Measurements from ENCODE around the gene CDK2.

CDK2 gene

DNA sequence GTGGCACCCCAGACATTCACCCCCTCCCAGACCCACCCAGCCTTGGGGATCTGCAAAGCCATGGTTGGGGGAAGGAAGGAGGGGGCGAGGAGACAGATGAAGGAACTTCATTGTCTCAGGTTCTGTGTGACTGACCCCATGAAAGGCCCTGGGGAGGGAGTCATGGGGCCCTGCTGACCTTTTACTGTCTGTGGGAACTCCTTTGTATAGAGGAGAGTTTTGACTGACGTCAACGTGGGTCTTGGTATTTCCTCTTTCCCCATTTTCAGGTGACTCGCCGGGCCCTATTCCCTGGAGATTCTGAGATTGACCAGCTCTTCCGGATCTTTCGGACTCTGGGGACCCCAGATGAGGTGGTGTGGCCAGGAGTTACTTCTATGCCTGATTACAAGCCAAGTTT lies 4.1 kb downstream of the CDK2 start:
- no peaks in the 10 kb centered on the region for H3K27me3 ChIP-seq (ENCODE audit: insufficient read depth, low read length, poor library complexity)
- WGBS (ENCODE audit: extremely low coverage, insufficient coverage, low lambda C conversion rate): no CpG with 5 or more reads among the region's 7 CpGs

DNA sequence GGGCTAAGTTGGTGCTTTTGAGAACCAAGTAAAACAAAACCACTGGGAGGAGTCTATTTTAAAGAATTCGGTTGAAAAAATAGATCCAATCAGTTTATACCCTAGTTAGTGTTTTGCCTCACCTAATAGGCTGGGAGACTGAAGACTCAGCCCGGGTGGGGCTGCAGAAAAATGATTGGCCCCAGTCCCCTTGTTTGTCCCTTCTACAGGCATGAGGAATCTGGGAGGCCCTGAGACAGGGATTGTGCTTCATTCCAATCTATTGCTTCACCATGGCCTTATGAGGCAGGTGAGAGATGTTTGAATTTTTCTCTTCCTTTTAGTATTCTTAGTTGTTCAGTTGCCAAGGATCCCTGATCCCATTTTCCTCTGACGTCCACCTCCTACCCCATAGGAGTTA lies 5.4 kb downstream of the CDK2 start:
- no peak overlapping the region for H3K23ac ChIP-seq (ENCODE audit: low read length)
- no peak overlapping the region for H2BK15ac ChIP-seq (replicated peaks; ENCODE audit: low read depth)
- no peak overlapping the region for H4K8ac ChIP-seq (ENCODE audit: low read depth, low read length)
- H3K4me2 ChIP-seq (ENCODE audit: low read length): no peak overlapping the region
- no peak overlapping the region for H2BK5ac ChIP-seq (ENCODE audit: low read length)
- no peak overlapping the region for H3K18ac ChIP-seq (ENCODE audit: low read length)
- no peak overlapping the region for H2AK5ac ChIP-seq (ENCODE audit: low read length)
- H2BK120ac ChIP-seq (ENCODE audit: low read depth, low read length): no peak overlapping the region
- no peak overlapping the region for H3K4ac ChIP-seq (ENCODE audit: low read depth, low read length)
- peak overlapping the region; percentile 9 for H3K9ac ChIP-seq (ENCODE audit: low read length)
- peak; percentile 90 for DNase-seq
- no peak overlapping the region for H3K27ac ChIP-seq (ENCODE audit: low read depth, low read length)
- H3K79me1 ChIP-seq (ENCODE audit: low read length): peaks cover 12% of the 10 kb centered on the region
- no peak overlapping the region for H3K56ac ChIP-seq (ENCODE audit: low read length)
- H3K36me3 ChIP-seq (ENCODE audit: control insufficient read depth, insufficient read depth, low read length): peaks cover 6% of the 10 kb centered on the region
- peaks cover 12% of the 10 kb centered on the region for H3K4me1 ChIP-seq (ENCODE audit: control insufficient read depth, low read depth, low read length)
- no peak overlapping the region for H3K4me3 ChIP-seq (ENCODE audit: low read length)
- H4K5ac ChIP-seq (ENCODE audit: low read length): no peak overlapping the region
- no CpG with 5 or more reads among the region's 3 CpGs for WGBS (ENCODE audit: extremely low coverage, insufficient coverage, low lambda C conversion rate)
- H3K27me3 ChIP-seq (ENCODE audit: insufficient read depth, low read length, poor library complexity): no peaks in the 10 kb centered on the region
- H3K79me2 ChIP-seq (ENCODE audit: control insufficient read depth, insufficient read depth, low read length): peaks cover 34% of the 10 kb centered on the region

More for the DNA sequence above, 4.1 kb downstream of the CDK2 start:
- no peak overlapping the region for H2BK5ac ChIP-seq (ENCODE audit: low read length)
- H3K36me3 ChIP-seq (ENCODE audit: control insufficient read depth, insufficient read depth, low read length): peaks cover 5% of the 10 kb centered on the region
- peaks cover 8% of the 10 kb centered on the region for H3K79me1 ChIP-seq (ENCODE audit: low read length)
- no peak overlapping the region for H3K27ac ChIP-seq (ENCODE audit: low read depth, low read length)
- H3K9ac ChIP-seq (ENCODE audit: low read length): no peak overlapping the region
- H3K4me2 ChIP-seq (ENCODE audit: low read length): no peak overlapping the region
- H3K4me3 ChIP-seq (ENCODE audit: low read length): no peak overlapping the region
- H4K8ac ChIP-seq (ENCODE audit: low read depth, low read length): no peak overlapping the region
- H3K79me2 ChIP-seq (ENCODE audit: control insufficient read depth, insufficient read depth, low read length): peaks cover 28% of the 10 kb centered on the region
- peaks cover 13% of the 10 kb centered on the region for H3K4me1 ChIP-seq (ENCODE audit: control insufficient read depth, low read depth, low read length)
- H3K18ac ChIP-seq (ENCODE audit: low read length): no peak overlapping the region
- no peak overlapping the region for H3K23ac ChIP-seq (ENCODE audit: low read length)
- no peak overlapping the region for H4K5ac ChIP-seq (ENCODE audit: low read length)
- H3K4ac ChIP-seq (ENCODE audit: low read depth, low read length): no peak overlapping the region
- H2AK5ac ChIP-seq (ENCODE audit: low read length): no peak overlapping the region
- no peak overlapping the region for H3K56ac ChIP-seq (ENCODE audit: low read length)
- H2BK120ac ChIP-seq (ENCODE audit: low read depth, low read length): no peak overlapping the region
- no peak overlapping the region for H2BK15ac ChIP-seq (replicated peaks; ENCODE audit: low read depth)
- DNase-seq: no peak

DNA sequence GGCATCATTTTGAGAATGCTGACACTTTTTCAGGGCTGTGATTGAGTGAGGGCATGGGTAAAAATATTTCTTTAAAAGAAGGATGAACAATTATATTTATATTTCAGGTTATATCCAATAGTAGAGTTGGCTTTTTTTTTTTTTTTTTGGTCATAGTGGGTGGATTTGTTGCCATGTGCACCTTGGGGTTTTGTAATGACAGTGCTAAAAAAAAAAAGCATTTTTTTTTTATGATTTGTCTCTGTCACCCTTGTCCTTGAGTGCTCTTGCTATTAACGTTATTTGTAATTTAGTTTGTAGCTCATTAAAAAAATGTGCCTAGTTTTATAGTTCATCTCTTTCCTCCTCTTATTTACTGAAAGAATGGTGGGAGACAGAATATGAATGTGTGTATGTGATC lies 5.8 kb downstream of the CDK2 start:
- peak overlapping the region; percentile 75 for H3K9ac ChIP-seq (ENCODE audit: low read length)
- no peak for DNase-seq
- no peak overlapping the region for H3K4me3 ChIP-seq (ENCODE audit: low read length)
- H3K27ac ChIP-seq (ENCODE audit: low read depth, low read length): no peak overlapping the region
- H3K36me3 ChIP-seq (ENCODE audit: control insufficient read depth, insufficient read depth, low read length): peaks cover 6% of the 10 kb centered on the region
- H2AK5ac ChIP-seq (ENCODE audit: low read length): no peak overlapping the region
- no peak overlapping the region for H3K23ac ChIP-seq (ENCODE audit: low read length)
- H2BK15ac ChIP-seq (replicated peaks; ENCODE audit: low read depth): no peak overlapping the region
- peaks cover 12% of the 10 kb centered on the region for H3K79me1 ChIP-seq (ENCODE audit: low read length)
- no peak overlapping the region for H3K18ac ChIP-seq (ENCODE audit: low read length)
- peak overlapping the region; percentile 92 for H3K56ac ChIP-seq (ENCODE audit: low read length)
- H4K5ac ChIP-seq (ENCODE audit: low read length): no peak overlapping the region
- H3K4me1 ChIP-seq (ENCODE audit: control insufficient read depth, low read depth, low read length): peaks cover 12% of the 10 kb centered on the region
- no peak overlapping the region for H3K4me2 ChIP-seq (ENCODE audit: low read length)
- no peak overlapping the region for H2BK120ac ChIP-seq (ENCODE audit: low read depth, low read length)
- peaks cover 31% of the 10 kb centered on the region for H3K79me2 ChIP-seq (ENCODE audit: control insufficient read depth, insufficient read depth, low read length)
- WGBS (ENCODE audit: extremely low coverage, insufficient coverage, low lambda C conversion rate): no CpG with 5 or more reads among the region's 1 CpG
- H2BK5ac ChIP-seq (ENCODE audit: low read length): no peak overlapping the region
- H3K4ac ChIP-seq (ENCODE audit: low read depth, low read length): no peak overlapping the region
- no peaks in the 10 kb centered on the region for H3K27me3 ChIP-seq (ENCODE audit: insufficient read depth, low read length, poor library complexity)
- H4K8ac ChIP-seq (ENCODE audit: low read depth, low read length): no peak overlapping the region

DNA sequence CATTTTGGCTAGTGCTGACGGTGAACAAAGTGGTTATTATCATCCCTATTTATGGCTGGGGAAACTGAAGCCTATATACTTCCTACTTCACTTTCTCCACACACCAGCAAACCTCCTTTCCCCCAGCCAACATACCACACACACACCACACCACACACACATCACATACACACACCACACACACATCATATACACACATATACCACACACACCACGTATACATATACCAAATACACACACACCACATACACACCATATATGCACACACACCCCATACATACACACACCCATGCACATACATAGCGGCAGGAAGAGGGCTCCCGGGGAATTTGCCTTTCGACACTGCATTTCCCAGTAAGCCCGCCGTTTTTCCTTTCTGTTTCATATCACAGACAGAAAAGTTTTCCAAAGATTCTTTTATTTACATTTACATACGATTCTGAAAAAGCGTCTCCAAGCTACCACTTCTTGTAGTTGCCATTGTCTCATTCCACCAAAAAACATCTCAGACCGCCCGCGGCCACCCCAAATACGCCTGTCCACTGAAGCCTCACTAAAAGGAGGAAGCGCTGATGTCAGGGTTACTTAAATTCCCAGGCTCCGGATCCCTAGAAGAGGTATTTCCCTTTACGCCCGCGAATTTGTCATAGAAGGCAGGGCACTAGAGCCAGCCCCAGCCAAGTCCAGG lies 6.4 kb downstream of the CDK2 start:
- no peak overlapping the region for H3K18ac ChIP-seq (ENCODE audit: low read length)
- H3K27me3 ChIP-seq (ENCODE audit: insufficient read depth, low read length, poor library complexity): no peaks in the 10 kb centered on the region
- peaks cover 30% of the 10 kb centered on the region for H3K79me2 ChIP-seq (ENCODE audit: control insufficient read depth, insufficient read depth, low read length)

DNA sequence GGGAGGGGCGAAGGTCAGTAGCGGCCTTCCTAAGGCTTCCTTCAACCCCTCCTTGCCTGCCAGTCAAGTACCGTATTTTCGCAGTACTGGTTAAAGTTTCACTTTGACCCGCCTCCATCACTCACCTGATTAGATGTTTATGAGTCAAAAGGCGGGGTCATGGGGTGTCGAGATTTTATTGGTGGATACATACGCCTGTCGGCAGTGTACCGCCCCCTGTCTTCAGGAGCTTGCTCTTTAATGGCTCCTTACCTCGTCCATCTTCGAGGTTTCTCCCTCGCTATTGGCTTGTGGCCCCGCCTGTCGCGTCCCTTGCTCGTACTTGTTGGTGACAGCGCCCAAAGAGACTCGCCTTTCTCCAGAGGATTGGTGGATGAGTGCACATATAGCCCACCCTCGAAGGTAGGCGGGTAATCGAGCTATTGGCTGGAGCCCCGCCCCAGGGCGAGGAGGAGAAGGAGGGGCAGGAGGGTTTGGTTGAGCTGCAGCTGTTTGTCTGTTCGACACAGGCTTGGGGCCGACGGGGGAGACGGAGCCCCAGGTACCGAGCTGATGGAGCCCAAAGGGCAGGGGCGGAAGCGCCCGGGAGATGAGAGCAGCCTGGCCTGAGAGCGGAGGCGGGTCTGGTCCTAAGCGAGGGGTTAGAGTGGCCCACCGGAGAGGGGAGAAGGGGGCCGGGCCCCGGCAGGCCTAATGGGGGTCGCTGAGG lies 7.1 kb downstream of the CDK2 start, which contains the start of gene RAB5B:
Gene RAB5B (plus strand): TSS at position 480 of the 709 bp plus-strand sequence. CDS start 12,883 bp downstream, outside the sequence.
- Histone ChIP-seq H3K4me1 (ENCODE audit: control insufficient read depth, low read depth, low read length) (peaks cover 5% of the 10 kb centered on the region), H3K79me2 (ENCODE audit: control insufficient read depth, insufficient read depth, low read length) (peaks cover 27% of the 10 kb centered on the region), H2BK120ac (ENCODE audit: low read depth, low read length) (peak within 1 kb of the TSS; percentile 92), H3K4ac (ENCODE audit: low read depth, low read length) (peak within 1 kb of the TSS; percentile 66), H3K23ac (ENCODE audit: low read length) (peak within 1 kb of the TSS; percentile 92), H4K5ac (ENCODE audit: low read length) (no peak within 1 kb of the TSS), H2BK15ac (replicated peaks; ENCODE audit: low read depth) (no peak within 1 kb of the TSS), H3K4me2 (ENCODE audit: low read length) (peak within 1 kb of the TSS; percentile 59), H3K36me3 (ENCODE audit: control insufficient read depth, insufficient read depth, low read length) (peaks cover 4% of the 10 kb centered on the region), H2BK5ac (ENCODE audit: low read length) (peak within 1 kb of the TSS; percentile 86), H3K18ac (ENCODE audit: low read length) (peak within 1 kb of the TSS; percentile 92), H3K79me1 (ENCODE audit: low read length) (peaks cover 9% of the 10 kb centered on the region), H3K56ac (ENCODE audit: low read length) (peak within 1 kb of the TSS; percentile 95), H2AK5ac (ENCODE audit: low read length) (peak within 1 kb of the TSS; percentile 91), H4K8ac (ENCODE audit: low read depth, low read length) (no peak within 1 kb of the TSS), H3K9ac (ENCODE audit: low read length) (peak within 1 kb of the TSS; percentile 99), H3K27ac (ENCODE audit: low read depth, low read length) (peak within 1 kb of the TSS; percentile 93), H3K4me3 (ENCODE audit: low read length) (peak within 1 kb of the TSS; percentile 86), H3K27me3 (ENCODE audit: insufficient read depth, low read length, poor library complexity) (no peaks in the 10 kb centered on the region)
- peak; percentile 100 for DNase-seq
- no CpG with 5 or more reads among the region's 39 CpGs for WGBS (ENCODE audit: extremely low coverage, insufficient coverage, low lambda C conversion rate)

More for the DNA sequence above, 6.4 kb downstream of the CDK2 start:
- Histone ChIP-seq H3K4me2 (ENCODE audit: low read length) (peak overlapping the region; percentile 59), H2BK15ac (replicated peaks; ENCODE audit: low read depth) (no peak overlapping the region), H4K5ac (ENCODE audit: low read length) (no peak overlapping the region), H3K27ac (ENCODE audit: low read depth, low read length) (no peak overlapping the region), H2AK5ac (ENCODE audit: low read length) (peak overlapping the region; percentile 91), H3K4me3 (ENCODE audit: low read length) (peak overlapping the region; percentile 18), H2BK5ac (ENCODE audit: low read length) (peak overlapping the region; percentile 44), H4K8ac (ENCODE audit: low read depth, low read length) (no peak overlapping the region), H3K9ac (ENCODE audit: low read length) (peak overlapping the region; percentile 75), H3K79me1 (ENCODE audit: low read length) (peaks cover 10% of the 10 kb centered on the region), H3K23ac (ENCODE audit: low read length) (no peak overlapping the region), H3K4ac (ENCODE audit: low read depth, low read length) (no peak overlapping the region), H3K4me1 (ENCODE audit: control insufficient read depth, low read depth, low read length) (peaks cover 8% of the 10 kb centered on the region), H3K56ac (ENCODE audit: low read length) (peak overlapping the region; percentile 92), H3K36me3 (ENCODE audit: control insufficient read depth, insufficient read depth, low read length) (peaks cover 5% of the 10 kb centered on the region), H2BK120ac (ENCODE audit: low read depth, low read length) (no peak overlapping the region)
- WGBS (ENCODE audit: extremely low coverage, insufficient coverage, low lambda C conversion rate): 100% methylated on average over 1 of the region's 18 CpGs
- no peak for DNase-seq

Measured in mesendoderm (in vitro differentiated cells).